Measurements from ENCODE around the gene LSM4.
"Not testable (repeated sequence)": the region's sequence is repeated elsewhere in the genome, so short reads cannot be mapped to it uniquely, and the experiment has no call there.

The LSM4 gene

GRCh38 chr19:18340190-18340989 is 17.5 kb upstream of the LSM4 start, which contains the start of gene PGPEP1:
PGPEP1 (plus strand) TSS chr19:18340598; CDS start chr19:18340682, 84 bp downstream.
- DNase-seq, result peak; percentile 49

GRCh38 chr19:18339723-18340122 is 16.8 kb upstream of the LSM4 start:
- DNase-seq, result no peak

- no peak for DNase-seq
Observed at GRCh38 chr19:18338541-18338940, 15.7 kb upstream of the LSM4 start.

- no peak for DNase-seq
Observed at GRCh38 chr19:18336121-18336520, 13.2 kb upstream of the LSM4 start.

- no peak for DNase-seq
Observed at GRCh38 chr19:18333680-18334079, 10.8 kb upstream of the LSM4 start.

GRCh38 chr19:18332917-18333530 is 10.1 kb upstream of the LSM4 start:
- DNase-seq, result no peak

- DNase-seq, result no peak
Observed at GRCh38 chr19:18330868-18331267, 8.0 kb upstream of the LSM4 start.

- DNase-seq, result no peak
Observed at GRCh38 chr19:18329035-18329376, 6.1 kb upstream of the LSM4 start.

- peak; percentile 96 for DNase-seq
Observed at GRCh38 chr19:18328340-18329034, 5.6 kb upstream of the LSM4 start.

- no peak for DNase-seq
Observed at GRCh38 chr19:18326772-18327171, 3.9 kb upstream of the LSM4 start.

- not testable (repeated sequence) for DNase-seq
Observed at GRCh38 chr19:18324373-18324731, 1.5 kb upstream of the LSM4 start.

GRCh38 chr19:18322318-18322758 is 538 bp downstream of the LSM4 start:
- DNase-seq, result no peak

GRCh38 chr19:18321734-18322102 is 1.2 kb downstream of the LSM4 start:
- no peak for DNase-seq

- DNase-seq, result no peak
Observed at GRCh38 chr19:18320865-18321733, 1.8 kb downstream of the LSM4 start.

GRCh38 chr19:18319591-18320135 is 3.2 kb downstream of the LSM4 start:
- no peak for DNase-seq

- DNase-seq, result no peak
Observed at GRCh38 chr19:18317961-18318800, 4.7 kb downstream of the LSM4 start.

- DNase-seq, result no peak
Observed at GRCh38 chr19:18313398-18313797, 9.5 kb downstream of the LSM4 start.

- no peak for DNase-seq
Observed at GRCh38 chr19:18312092-18312534, 10.8 kb downstream of the LSM4 start.

- DNase-seq, result no peak
Observed at GRCh38 chr19:18311502-18312091, 11.3 kb downstream of the LSM4 start.

- no peak for DNase-seq
Observed at GRCh38 chr19:18310966-18311365, 11.9 kb downstream of the LSM4 start.
